Adrenal gland (tissue), 12 donors: ENCODE results near the gene SEMA3G. TPM values are rescaled to one million over a fixed set of nuclear protein-coding genes. Genes with fewer than 3 reads are reported as not detected.
A peak's percentile ranks its signal among the peaks of the same experiment; 100 is the strongest.

Experiments used
- DNase-seq, 7 donors: peaks; one replicate each; pipeline ENCODE4 v3.0.0-alpha.2; 2019 to 2020
- H3K27ac ChIP-seq, 5 donors: fragments of 200-600 bp; sonication (generic) in 4 of 5; 1 replicate in 3 of 5; 2 replicates in 2 of 5; pipeline versions ENCODE4 v1.5.1 to v1.8.0; 2016 to 2020; ENCODE audit warnings: mild to moderate bottlenecking in 1 of 5
- H3K27me3 ChIP-seq: fragments of 200-600 bp; 2 replicates; pipeline ENCODE4 v1.8.0; 2021
- H3K36me3 ChIP-seq, 2 donors: fragments of 200-600 bp; replicated peaks in 1 of 2; 1 replicate in 1 of 2; 2 replicates in 1 of 2; pipeline versions ENCODE4 v1.5.1 to v1.8.0; 2018 to 2022
- H3K4me1 ChIP-seq, 2 donors: fragments of 200-600 bp; replicated peaks in 1 of 2; 1 replicate in 1 of 2; 2 replicates in 1 of 2; pipeline versions ENCODE4 v1.5.1 to v1.8.0; 2018 to 2021
- H3K4me3 ChIP-seq, 4 donors: fragments of 200-600 bp; sonication (generic) in 3 of 4; one replicate each; pipeline ENCODE4 v1.5.1; 2016 to 2018
- H3K9me3 ChIP-seq, 3 donors: fragments of 200-600 bp; sonication (generic) in 1 of 3; replicated peaks in 1 of 3; 1 replicate in 2 of 3; 2 replicates in 1 of 3; pipeline versions ENCODE4 v1.5.1 to v1.8.0; 2016 to 2021
- CTCF ChIP-seq, 6 experiments: fragments of 450-650 bp in 4 of 6; fragments of 200-600 bp in 2 of 6; sonication (generic) in 1 of 6; IDR thresholded peaks; 1 replicate in 5 of 6; 2 replicates in 1 of 6; pipeline versions ENCODE4 v1.5.1 to v1.8.0; 2016 to 2021; ENCODE audit warnings: antibody characterized with exemption in 6 of 6, mild to moderate bottlenecking in 2 of 6, moderate library complexity in 1 of 6
- POLR2A ChIP-seq, 2 donors: fragments of 450-650 bp; IDR thresholded peaks; one replicate each; pipeline ENCODE4 v1.6.1; 2017; ENCODE audit warnings: antibody characterized with exemption in 2 of 2, mild to moderate bottlenecking in 2 of 2, moderate library complexity in 1 of 2
- WGBS, 4 donors: extraction: QIAGEN DNeasy Blood & Tissue Kit in 2 of 4; methylation state at CpG; one replicate each; pipeline versions ENCODE4 v1.1.5 to v1.1.7; 2013 to 2017; 5-methylcytosine and 5-hydroxymethylcytosine counted together
- intact Hi-C, 2 donors: fragments of 100-400 bp; cut with DNase I; formaldehyde crosslinking; loops; one replicate each; pipeline versions ENCODE4 v1.14.1 to v1.15.0; 2022 to 2023
- polyA plus RNA-seq, 3 donors: library from polyadenylated mRNA; stranded (reverse); fragments of 200-250 nt in 2 of 3; fragments of 350-450 nt in 1 of 3; fragmentation: Illumina TruSeq in 1 of 3; extraction: RNeasy Lipid Tissue Mini Kit (QIAGEN cat#74804) in 1 of 3; gene quantifications; one replicate each; pipeline ENCODE4 v1.2.3, GENCODE V29; 2013 to 2014
- total RNA-seq, 9 donors: library from RNA; depleted of rRNA in 4 of 9; stranded (reverse); fragments of >200 nt in 4 of 9; fragments of 120-200 nt in 1 of 9; fragmentation: NEBNext Ultra II Directional in 1 of 9; extraction: Animal tissue kit (Norgen Biotek cat#: 25700) in 1 of 9; gene quantifications; one replicate each; pipeline versions ENCODE4 v1.1.0 to v1.2.4, GENCODE V29; 2013 to 2023
- donor health status: healthy with polysubstance abuse.
- donor health status: Bipolar disorder and iron deficiency.
- donor health status: DM: yes; HTN: yes; CAD: no.
- donor health status: DM: no; HTN: no; CAD: no.
- donor health status: DM: no; HTN: no; CAD: no.
- donor health status: DM: yes; HTN: yes; CAD: no.

Gene SEMA3G
- total and polyA plus RNA-seq, 12 donors = 0.81 to 6.8 (median 2.9) TPM

DNA sequence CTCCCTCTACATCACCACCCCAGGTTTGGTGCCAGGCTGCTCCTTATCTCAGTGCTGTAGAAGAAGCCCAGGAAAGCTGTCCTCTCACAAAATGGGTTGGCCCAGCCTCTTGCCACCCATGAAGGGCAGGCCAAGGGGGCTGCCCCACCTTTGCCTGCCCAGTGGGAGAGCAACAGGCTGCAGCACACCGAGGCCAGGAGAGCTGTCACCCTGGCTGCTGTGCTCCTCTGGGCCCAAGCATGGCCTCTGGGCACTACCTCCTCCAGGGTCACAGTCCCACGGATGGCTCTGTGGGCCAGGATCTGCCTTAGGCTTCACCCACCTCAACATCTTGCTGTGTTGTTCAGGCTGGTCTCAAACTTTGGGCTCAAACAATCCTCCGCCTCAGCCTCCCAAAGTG is 43.8 kb upstream of the SEMA3G start:
- Histone ChIP-seq H3K9me3 (no peaks in the 10 kb centered on the region), H3K4me1 (peaks cover 33 to 67% of the 10 kb centered on the region in 2 donors), H3K27me3 (no peaks in the 10 kb centered on the region), H3K36me3 (peaks cover 0 to 76% of the 10 kb centered on the region in 2 donors), H3K4me3 (no peak overlapping the region), H3K27ac (peak overlapping the region in 2 of 5 donors; percentile 63 to 85)
- 79 to 88% (median 88%) methylated on average over 3 of the region's 3 CpGs; no CpG with 5 or more reads in 1 of the 4 donors for WGBS, 4 donors
- TF ChIP-seq CTCF (IDR thresholded peaks at IDR 0.05) (no peak), POLR2A (IDR thresholded peaks at IDR 0.05) (no peak)
- intact Hi-C loops = loop anchor here in 1 of 2 donors (5.0 kb wide), 1 partner anchor 34 kb away; no protein-coding TSS in a partner anchor
- DNase-seq = no peak

DNA sequence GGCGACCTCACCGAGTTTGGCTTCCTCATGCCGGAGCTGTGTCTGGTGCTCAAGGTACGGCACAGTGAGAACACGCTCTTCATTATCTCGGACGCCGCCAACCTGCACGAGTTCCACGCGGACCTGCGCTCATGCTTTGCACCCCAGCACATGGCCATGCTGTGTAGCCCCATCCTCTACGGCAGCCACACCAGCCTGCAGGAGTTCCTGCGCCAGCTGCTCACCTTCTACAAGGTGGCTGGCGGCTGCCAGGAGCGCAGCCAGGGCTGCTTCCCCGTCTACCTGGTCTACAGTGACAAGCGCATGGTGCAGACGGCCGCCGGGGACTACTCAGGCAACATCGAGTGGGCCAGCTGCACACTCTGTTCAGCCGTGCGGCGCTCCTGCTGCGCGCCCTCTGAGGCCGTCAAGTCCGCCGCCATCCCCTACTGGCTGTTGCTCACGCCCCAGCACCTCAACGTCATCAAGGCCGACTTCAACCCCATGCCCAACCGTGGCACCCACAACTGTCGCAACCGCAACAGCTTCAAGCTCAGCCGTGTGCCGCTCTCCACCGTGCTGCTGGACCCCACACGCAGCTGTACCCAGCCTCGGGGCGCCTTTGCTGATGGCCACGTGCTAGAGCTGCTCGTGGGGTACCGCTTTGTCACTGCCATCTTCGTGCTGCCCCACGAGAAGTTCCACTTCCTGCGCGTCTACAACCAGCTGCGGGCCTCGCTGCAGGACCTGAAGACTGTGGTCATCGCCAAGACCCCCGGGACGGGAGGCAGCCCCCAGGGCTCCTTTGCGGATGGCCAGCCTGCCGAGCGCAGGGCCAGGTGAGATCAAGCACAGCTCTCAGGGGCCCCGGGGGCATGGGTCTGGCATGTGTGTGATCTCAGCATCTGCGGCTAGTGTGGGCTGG is 43.1 kb upstream of the SEMA3G start:
- H3K36me3 ChIP-seq = peaks cover 0 to 75% of the 10 kb centered on the region in 2 donors

GRCh38 chr3:52487050-52487787 is 42.3 kb upstream of the SEMA3G start:
- Histone ChIP-seq H3K9me3 (no peaks in the 10 kb centered on the region), H3K36me3 (peaks cover 0 to 75% of the 10 kb centered on the region in 2 donors), H3K27ac (peak overlapping the region in 2 of 5 donors; percentile 17 to 43), H3K4me3 (no peak overlapping the region), H3K4me1 (peaks cover 38 to 64% of the 10 kb centered on the region in 2 donors), H3K27me3 (no peaks in the 10 kb centered on the region)
- no peak for TF ChIP-seq CTCF (IDR thresholded peaks at IDR 0.05)
- no peak for TF ChIP-seq POLR2A (IDR thresholded peaks at IDR 0.05)
- 86 to 93% (median 88%) methylated on average over 27 to 31 of the region's 31 CpGs for WGBS, 4 donors
- intact Hi-C loops = loop anchor here in 1 of 2 donors (5.0 kb wide), 1 partner anchor 35 kb away; no protein-coding TSS in a partner anchor
- no peak for DNase-seq

More for the DNA sequence above, 43.1 kb upstream of the SEMA3G start:
- no peaks in the 10 kb centered on the region for H3K9me3 ChIP-seq
- H3K27me3 ChIP-seq = no peaks in the 10 kb centered on the region
- no peak overlapping the region for H3K4me3 ChIP-seq
- WGBS, 4 donors = 94 to 96% (median 95%) methylated on average over 40 to 59 of the region's 59 CpGs
- H3K27ac ChIP-seq = peak overlapping the region in 1 of 5 donors; percentile 85
- no peak for DNase-seq
- TF ChIP-seq POLR2A (IDR thresholded peaks at IDR 0.05) (no peak), CTCF (IDR thresholded peaks at IDR 0.05) (no peak)
- intact Hi-C loops = loop anchor here in 1 of 2 donors (5.0 kb wide), 1 partner anchor 34 kb away; no protein-coding TSS in a partner anchor
- H3K4me1 ChIP-seq = peaks cover 40 to 67% of the 10 kb centered on the region in 2 donors
